Measurements from ENCODE around the gene FAM9C.

The FAM9C gene

DNA sequence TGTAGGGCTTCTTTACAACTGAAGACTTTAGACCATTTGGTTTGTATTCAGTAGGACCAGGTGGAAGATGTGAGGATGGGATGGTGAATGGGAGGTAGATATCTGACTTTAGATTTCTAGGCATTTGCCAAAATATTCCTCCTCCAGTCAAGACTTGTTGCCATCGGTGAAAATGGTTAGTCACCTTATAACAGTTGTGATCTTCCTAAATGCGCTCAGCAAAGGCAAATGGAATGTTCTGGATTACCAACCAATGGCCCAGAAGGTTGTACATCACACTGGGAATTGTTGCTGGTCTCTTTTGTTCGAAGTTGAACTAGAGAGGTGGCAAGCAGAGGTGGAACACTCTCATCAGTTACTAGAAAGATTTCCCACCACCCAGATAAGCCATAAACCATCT lies 35.6 kb downstream of the FAM9C start:
- Histone ChIP-seq H3K79me2 (ENCODE audit: insufficient read depth, low read depth) (no peaks in the 10 kb centered on the region), H3K27ac (no peak overlapping the region), H3K9ac (no peak overlapping the region), H3K36me3 (ENCODE audit: insufficient read depth) (no peaks in the 10 kb centered on the region), H4K20me1 (ENCODE audit: insufficient read depth) (no peaks in the 10 kb centered on the region), H3K27me3 (ENCODE audit: insufficient read depth, low read depth) (no peaks in the 10 kb centered on the region), H3K4me3 (IDR thresholded peaks at IDR 0.05; ENCODE audit: insufficient read depth, low read depth, low read length) (no peak overlapping the region), H3K4me1 (ENCODE audit: low read depth, poor library complexity, severe bottlenecking) (peaks cover 49% of the 10 kb centered on the region), H2AFZ (ENCODE audit: low read depth) (no peak overlapping the region), H3K4me2 (no peak overlapping the region)
- TF ChIP-seq, protein P1, sequence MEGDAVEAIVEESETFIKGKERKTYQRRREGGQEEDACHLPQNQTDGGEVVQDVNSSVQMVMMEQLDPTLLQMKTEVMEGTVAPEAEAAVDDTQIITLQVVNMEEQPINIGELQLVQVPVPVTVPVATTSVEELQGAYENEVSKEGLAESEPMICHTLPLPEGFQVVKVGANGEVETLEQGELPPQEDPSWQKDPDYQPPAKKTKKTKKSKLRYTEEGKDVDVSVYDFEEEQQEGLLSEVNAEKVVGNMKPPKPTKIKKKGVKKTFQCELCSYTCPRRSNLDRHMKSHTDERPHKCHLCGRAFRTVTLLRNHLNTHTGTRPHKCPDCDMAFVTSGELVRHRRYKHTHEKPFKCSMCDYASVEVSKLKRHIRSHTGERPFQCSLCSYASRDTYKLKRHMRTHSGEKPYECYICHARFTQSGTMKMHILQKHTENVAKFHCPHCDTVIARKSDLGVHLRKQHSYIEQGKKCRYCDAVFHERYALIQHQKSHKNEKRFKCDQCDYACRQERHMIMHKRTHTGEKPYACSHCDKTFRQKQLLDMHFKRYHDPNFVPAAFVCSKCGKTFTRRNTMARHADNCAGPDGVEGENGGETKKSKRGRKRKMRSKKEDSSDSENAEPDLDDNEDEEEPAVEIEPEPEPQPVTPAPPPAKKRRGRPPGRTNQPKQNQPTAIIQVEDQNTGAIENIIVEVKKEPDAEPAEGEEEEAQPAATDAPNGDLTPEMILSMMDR (conservative IDR thresholded peaks at IDR 0.05; ENCODE audit: low read depth, low read length): no peak

DNA sequence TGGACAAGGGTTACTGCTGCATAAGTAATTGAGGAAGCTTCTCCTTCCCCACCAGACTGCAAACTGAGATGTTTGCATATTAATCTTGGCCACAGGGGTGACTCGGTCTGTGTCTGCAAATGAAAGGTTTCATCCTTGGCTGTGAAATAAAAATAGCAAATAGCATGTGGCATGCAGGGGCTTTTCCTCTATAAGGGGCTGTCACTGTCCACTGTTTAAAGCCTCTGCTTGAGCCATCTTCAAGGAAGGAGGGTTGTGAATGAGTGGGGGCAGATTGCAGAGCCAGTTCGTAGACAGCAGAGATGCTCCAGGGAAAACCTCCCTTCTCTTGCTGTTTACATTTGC lies 36.3 kb downstream of the FAM9C start:
- Histone ChIP-seq H3K36me3 (ENCODE audit: insufficient read depth) (no peaks in the 10 kb centered on the region), H3K27ac (no peak overlapping the region; the same call in 1 of the 2 replicates), H3K27me3 (ENCODE audit: insufficient read depth, low read depth) (no peaks in the 10 kb centered on the region), H3K4me3 (IDR thresholded peaks at IDR 0.05; ENCODE audit: insufficient read depth, low read depth, low read length) (no peak overlapping the region), H3K4me1 (ENCODE audit: low read depth, poor library complexity, severe bottlenecking) (peaks cover 49% of the 10 kb centered on the region), H3K4me2 (peak overlapping the region; percentile 60), H3K9ac (no peak overlapping the region), H3K79me2 (ENCODE audit: insufficient read depth, low read depth) (no peaks in the 10 kb centered on the region), H2AFZ (ENCODE audit: low read depth) (peak overlapping the region; percentile 17; the same call in 1 of the 2 replicates), H4K20me1 (ENCODE audit: insufficient read depth) (no peaks in the 10 kb centered on the region)
- TF ChIP-seq, protein P1 (conservative IDR thresholded peaks at IDR 0.05; ENCODE audit: low read depth, low read length): no peak

DNA sequence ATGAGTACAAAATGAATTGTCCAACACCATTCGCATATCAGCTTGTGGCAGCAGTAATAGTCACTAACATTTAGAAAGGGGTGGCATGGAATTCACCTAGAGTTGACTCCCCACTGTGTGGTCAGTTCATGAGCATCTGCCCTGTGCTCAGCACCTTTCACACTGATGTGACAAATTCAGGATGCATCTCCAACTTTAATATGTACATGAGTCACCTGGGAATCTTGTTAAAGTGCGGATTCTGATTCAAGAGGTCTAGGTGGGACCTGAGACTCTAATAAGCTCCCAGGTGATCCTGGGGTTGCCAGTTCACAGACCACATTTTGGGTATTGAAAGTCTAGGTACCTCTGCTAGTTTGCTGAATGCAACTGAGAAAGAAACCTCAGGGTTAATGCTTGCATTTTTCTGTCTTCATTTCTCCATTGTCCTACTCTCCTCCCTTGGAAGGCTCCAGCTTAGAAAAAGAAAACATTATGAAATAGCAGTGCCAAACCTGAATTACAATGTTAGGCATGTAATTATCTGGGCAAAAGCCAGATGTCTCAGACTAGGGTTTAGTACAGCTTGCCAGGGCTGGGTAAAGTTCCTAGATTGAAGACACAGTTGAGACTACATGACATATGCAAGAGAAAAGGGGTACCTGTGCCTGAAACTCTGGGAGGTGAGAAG lies 36.8 kb downstream of the FAM9C start:
- Histone ChIP-seq H3K4me2 (peak overlapping the region; percentile 60), H3K4me1 (ENCODE audit: low read depth, poor library complexity, severe bottlenecking) (peaks cover 52% of the 10 kb centered on the region), H3K36me3 (ENCODE audit: insufficient read depth) (no peaks in the 10 kb centered on the region), H3K4me3 (IDR thresholded peaks at IDR 0.05; ENCODE audit: insufficient read depth, low read depth, low read length) (no peak overlapping the region), H3K79me2 (ENCODE audit: insufficient read depth, low read depth) (no peaks in the 10 kb centered on the region), H2AFZ (ENCODE audit: low read depth) (peak overlapping the region; percentile 17; the same call in 1 of the 2 replicates), H3K27me3 (ENCODE audit: insufficient read depth, low read depth) (no peaks in the 10 kb centered on the region), H4K20me1 (ENCODE audit: insufficient read depth) (no peaks in the 10 kb centered on the region), H3K9ac (no peak overlapping the region), H3K27ac (no peak overlapping the region; the same call in 1 of the 2 replicates)
- TF ChIP-seq, protein P1 (conservative IDR thresholded peaks at IDR 0.05; ENCODE audit: low read depth, low read length): no peak

DNA sequence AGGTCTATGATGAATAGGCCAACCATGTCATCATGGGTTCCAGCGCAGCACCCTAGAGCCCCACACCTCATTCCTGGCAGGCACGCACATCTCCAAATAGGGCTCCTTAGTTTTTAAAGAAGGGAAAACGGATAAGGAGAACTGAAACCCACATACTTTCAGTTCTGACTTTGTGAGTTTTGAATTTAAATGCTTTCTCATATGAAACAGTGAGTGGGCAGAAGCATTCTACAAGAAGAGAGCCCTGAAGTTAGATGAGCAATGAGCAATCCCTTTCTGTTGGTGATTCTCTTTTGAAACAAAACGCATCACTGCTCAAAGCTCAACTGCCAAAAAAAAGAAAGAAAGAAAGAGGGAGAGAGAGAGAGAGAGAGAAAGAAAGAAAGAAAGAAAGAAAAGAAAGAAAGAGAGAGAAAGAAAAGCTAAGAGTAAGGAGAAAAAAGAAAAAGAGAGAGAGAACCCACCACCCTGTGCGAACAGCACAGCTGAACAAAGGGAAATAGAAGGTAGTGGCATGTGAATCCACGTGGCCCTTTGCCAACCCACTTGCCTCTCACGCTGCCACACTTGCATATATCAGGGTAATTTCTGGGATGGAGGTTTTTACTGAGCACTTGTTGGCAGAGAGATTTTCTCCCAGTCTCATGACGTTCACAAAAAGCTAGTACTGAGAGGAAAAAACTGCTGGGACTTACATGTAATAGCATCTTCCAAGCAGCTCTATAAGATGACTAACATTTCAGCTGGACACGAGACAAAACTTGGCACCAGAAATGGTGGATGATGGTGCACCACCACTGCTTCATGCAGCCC lies 38.6 kb downstream of the FAM9C start:
- H3K4me1 ChIP-seq (ENCODE audit: low read depth, poor library complexity, severe bottlenecking): peaks cover 69% of the 10 kb centered on the region
- H3K27me3 ChIP-seq (ENCODE audit: insufficient read depth, low read depth): no peaks in the 10 kb centered on the region
- H3K4me2 ChIP-seq: peak overlapping the region; percentile 80
- no peaks in the 10 kb centered on the region for H4K20me1 ChIP-seq (ENCODE audit: insufficient read depth)
- TF ChIP-seq, protein P1 (conservative IDR thresholded peaks at IDR 0.05; ENCODE audit: low read depth, low read length): no peak
- peak overlapping the region; percentile 64 for H3K27ac ChIP-seq
- H3K36me3 ChIP-seq (ENCODE audit: insufficient read depth): no peaks in the 10 kb centered on the region
- H3K79me2 ChIP-seq (ENCODE audit: insufficient read depth, low read depth): no peaks in the 10 kb centered on the region
- H3K9ac ChIP-seq: no peak overlapping the region
- H3K4me3 ChIP-seq (IDR thresholded peaks at IDR 0.05; ENCODE audit: insufficient read depth, low read depth, low read length): no peak overlapping the region
- peak overlapping the region; percentile 57 for H2AFZ ChIP-seq (ENCODE audit: low read depth)

Data from KMS-11 (cell line).